ENCODE results near the gene KRTAP2-2.
"Not testable (repeated sequence)": the region's sequence is repeated elsewhere in the genome, so short reads cannot be mapped to it uniquely, and the experiment has no call there.

The KRTAP2-2 gene

GRCh38 chr17:41063449-41063848 is 8.4 kb upstream of the KRTAP2-2 start:
- no peak for DNase-seq

GRCh38 chr17:41061964-41062363 is 6.9 kb upstream of the KRTAP2-2 start:
- no peak for DNase-seq

GRCh38 chr17:41060052-41060604 is 5.1 kb upstream of the KRTAP2-2 start, which contains the start of gene KRTAP2-3:
TSS of gene KRTAP2-3 (minus strand) at chr17:41060114. CDS start at chr17:41060050, 64 bp downstream.
- no peak for DNase-seq

- not testable (repeated sequence) for DNase-seq
These were observed 4.4 kb upstream of the KRTAP2-2 start for GRCh38 chr17:41059276-41060051.

- no peak for DNase-seq
These were observed 3.7 kb upstream of the KRTAP2-2 start for GRCh38 chr17:41058741-41059140.

- no peak for DNase-seq
These were observed 2.5 kb upstream of the KRTAP2-2 start for GRCh38 chr17:41057547-41057946.

- DNase-seq, result not testable (repeated sequence)
These were observed 474 bp downstream of the KRTAP2-2 start for GRCh38 chr17:41054556-41054955.

- DNase-seq, result no peak
These were observed 1.0 kb downstream of the KRTAP2-2 start for GRCh38 chr17:41054025-41054424.

- no peak for DNase-seq
These were observed 2.5 kb downstream of the KRTAP2-2 start for GRCh38 chr17:41052566-41052965.

GRCh38 chr17:41049110-41049509 is 5.9 kb downstream of the KRTAP2-2 start:
- no peak for DNase-seq

- DNase-seq, result no peak
These were observed 6.6 kb downstream of the KRTAP2-2 start for GRCh38 chr17:41048441-41048840.

GRCh38 chr17:41046735-41047465 is 8.1 kb downstream of the KRTAP2-2 start, which contains the start of gene KRTAP2-1:
TSS of gene KRTAP2-1 (minus strand) at chr17:41047316. CDS start at chr17:41047267, 49 bp downstream.
- not testable (repeated sequence) for DNase-seq

- DNase-seq, result no peak
These were observed 12.1 kb downstream of the KRTAP2-2 start for GRCh38 chr17:41042953-41043352.

GRCh38 chr17:41040783-41041571 is 14.1 kb downstream of the KRTAP2-2 start, which contains the start of gene KRTAP1-1:
TSS of gene KRTAP1-1 (minus strand) at chr17:41041450. CDS start at chr17:41041397, 53 bp downstream.
- DNase-seq, result not testable (repeated sequence)

GRCh38 chr17:41037853-41038350 is 17.1 kb downstream of the KRTAP2-2 start:
- DNase-seq, result no peak

- DNase-seq, result not testable (repeated sequence)
These were observed 20.6 kb downstream of the KRTAP2-2 start, which contains the start of gene KRTAP1-3 for GRCh38 chr17:41034346-41034935. TSS of gene KRTAP1-3 (minus strand) at chr17:41034874. CDS start at chr17:41034821, 53 bp downstream.

- no peak for DNase-seq
These were observed 25.3 kb downstream of the KRTAP2-2 start, which contains the start of gene KRTAP1-4 for GRCh38 chr17:41029633-41030245. TSS of gene KRTAP1-4 (minus strand) at chr17:41030195. CDS start at chr17:41030078, 117 bp downstream.

- no peak for DNase-seq
These were observed 28.1 kb downstream of the KRTAP2-2 start, which contains the start of gene KRTAP1-5 for GRCh38 chr17:41026715-41027471. TSS of gene KRTAP1-5 (minus strand) at chr17:41027208. CDS start at chr17:41027155, 53 bp downstream.

- DNase-seq, result no peak
These were observed 30.3 kb downstream of the KRTAP2-2 start for GRCh38 chr17:41024697-41025096.

GRCh38 chr17:41020336-41020735 is 34.7 kb downstream of the KRTAP2-2 start:
- no peak for DNase-seq

Measured in retina (tissue), 1 donor.